8988T (cell line): ENCODE measurements around the gene CD63.
A peak's percentile ranks its signal among the peaks of the same experiment; 100 is the strongest.

Experiments used
- DNase-seq: peaks from one replicate; pipeline ENCODE4 v3.0.0; 2011

CD63 gene

GRCh38 chr12:55684761-55685370 lies 43.9 kb downstream of the CD63 start:
- DNase-seq: no peak

DNA sequence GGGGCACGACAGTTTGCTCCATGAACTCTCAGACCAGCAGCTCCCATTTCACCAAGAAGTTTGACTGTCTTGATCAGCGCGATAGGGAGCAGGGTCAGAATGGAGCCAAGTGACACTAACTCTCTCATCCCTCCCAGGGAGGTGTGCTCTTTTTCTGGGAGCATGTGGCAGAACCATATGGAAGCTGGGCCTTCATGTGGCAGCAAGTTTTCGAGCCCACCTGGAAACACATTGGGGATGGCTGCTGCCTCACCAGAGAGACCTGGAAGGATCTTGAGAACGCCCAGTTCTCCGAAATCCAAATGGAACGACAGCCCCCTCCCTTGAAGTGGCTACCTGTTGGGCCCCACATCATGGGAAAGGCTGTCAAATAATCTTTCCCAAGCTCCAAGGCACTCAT lies 45.1 kb downstream of the CD63 start:
- no peak for DNase-seq

DNA sequence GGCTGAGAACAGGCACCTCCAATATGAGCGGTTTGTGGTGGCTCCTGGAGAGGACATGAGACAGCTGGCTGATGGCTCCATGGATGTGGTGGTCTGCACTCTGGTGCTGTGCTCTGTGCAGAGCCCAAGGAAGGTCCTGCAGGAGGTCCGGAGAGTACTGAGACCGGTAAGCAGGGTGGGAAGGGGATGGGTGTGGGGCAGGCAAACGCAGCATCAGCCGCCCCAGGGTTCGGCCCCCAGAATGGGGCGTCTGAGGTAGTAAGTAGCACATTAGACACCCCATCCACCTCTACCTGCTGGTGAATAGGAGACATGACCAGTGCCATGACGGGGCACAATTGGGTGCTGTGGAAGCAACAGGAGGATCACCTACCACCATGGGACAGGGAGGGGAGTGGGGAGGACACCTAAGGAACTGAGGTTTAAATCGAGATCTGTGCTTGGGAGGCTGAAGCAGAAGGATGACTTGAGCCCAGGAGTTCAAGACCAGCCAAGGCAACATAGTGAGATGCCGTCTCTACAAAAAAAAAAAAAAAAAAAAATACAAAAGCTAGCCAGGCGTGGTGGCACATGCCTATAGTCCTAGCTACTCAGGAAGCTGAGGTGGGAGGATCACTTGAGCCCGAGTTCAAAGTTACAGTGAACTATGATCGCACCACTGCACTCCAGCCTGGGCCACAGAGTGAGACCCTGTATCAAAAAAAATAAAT lies 46.6 kb downstream of the CD63 start:
- DNase-seq: no peak

- DNase-seq: peak; percentile 52
Observed at GRCh38 chr12:55681142-55682077, 47.4 kb downstream of the CD63 start.

GRCh38 chr12:55679691-55680090 lies 49.1 kb downstream of the CD63 start:
- DNase-seq: no peak

GRCh38 chr12:55676707-55677106 lies 52.1 kb downstream of the CD63 start:
- DNase-seq: no peak

DNA sequence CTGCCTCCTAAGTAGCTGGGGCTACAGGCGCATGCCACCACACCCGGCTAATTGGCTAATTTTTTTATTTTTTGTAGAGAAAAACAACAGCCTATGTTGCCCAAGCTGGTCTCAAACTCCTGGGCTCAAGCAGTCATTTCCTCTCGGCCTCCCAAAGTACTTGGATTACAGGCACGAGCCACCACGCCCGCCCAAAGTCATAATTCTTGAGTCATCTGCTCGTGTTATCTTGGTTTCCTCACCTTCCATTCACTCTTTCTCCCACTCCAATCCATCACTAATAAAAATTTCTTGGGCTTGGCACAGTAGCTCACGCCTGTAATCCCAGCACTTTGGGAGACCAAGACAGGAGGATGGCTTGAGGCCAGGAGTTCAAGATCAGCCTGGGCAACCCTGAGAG lies 53.1 kb downstream of the CD63 start:
- DNase-seq: no peak
